ENCODE measurements around the gene ADAM22.

DNA sequence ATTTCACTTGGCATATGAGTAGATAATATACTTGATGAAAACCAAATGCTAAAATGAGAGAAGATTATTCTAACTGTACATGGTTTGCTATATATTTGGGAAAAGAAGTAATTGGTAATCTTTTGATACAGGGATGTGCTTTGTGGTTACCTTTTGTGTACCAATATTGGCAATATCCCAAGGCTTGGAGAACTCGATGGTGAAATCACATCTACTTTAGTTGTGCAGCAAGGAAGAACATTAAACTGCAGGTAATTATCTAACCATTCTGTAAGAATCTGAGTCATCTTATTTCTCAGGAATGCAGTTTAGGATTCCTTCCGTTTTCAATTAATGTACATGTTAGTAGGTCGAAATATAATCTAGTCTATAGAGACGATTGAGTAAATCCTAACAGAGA lies 221.7 kb downstream of the ADAM22 start:
- no peak for TF ChIP-seq POLR2AphosphoS5 (IDR thresholded peaks at IDR 0.05)
- TF ChIP-seq, protein P1, sequence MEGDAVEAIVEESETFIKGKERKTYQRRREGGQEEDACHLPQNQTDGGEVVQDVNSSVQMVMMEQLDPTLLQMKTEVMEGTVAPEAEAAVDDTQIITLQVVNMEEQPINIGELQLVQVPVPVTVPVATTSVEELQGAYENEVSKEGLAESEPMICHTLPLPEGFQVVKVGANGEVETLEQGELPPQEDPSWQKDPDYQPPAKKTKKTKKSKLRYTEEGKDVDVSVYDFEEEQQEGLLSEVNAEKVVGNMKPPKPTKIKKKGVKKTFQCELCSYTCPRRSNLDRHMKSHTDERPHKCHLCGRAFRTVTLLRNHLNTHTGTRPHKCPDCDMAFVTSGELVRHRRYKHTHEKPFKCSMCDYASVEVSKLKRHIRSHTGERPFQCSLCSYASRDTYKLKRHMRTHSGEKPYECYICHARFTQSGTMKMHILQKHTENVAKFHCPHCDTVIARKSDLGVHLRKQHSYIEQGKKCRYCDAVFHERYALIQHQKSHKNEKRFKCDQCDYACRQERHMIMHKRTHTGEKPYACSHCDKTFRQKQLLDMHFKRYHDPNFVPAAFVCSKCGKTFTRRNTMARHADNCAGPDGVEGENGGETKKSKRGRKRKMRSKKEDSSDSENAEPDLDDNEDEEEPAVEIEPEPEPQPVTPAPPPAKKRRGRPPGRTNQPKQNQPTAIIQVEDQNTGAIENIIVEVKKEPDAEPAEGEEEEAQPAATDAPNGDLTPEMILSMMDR (IDR thresholded peaks at IDR 0.05; ENCODE audit: poor library complexity, severe bottlenecking) = no peak
- TF ChIP-seq, protein P2, sequence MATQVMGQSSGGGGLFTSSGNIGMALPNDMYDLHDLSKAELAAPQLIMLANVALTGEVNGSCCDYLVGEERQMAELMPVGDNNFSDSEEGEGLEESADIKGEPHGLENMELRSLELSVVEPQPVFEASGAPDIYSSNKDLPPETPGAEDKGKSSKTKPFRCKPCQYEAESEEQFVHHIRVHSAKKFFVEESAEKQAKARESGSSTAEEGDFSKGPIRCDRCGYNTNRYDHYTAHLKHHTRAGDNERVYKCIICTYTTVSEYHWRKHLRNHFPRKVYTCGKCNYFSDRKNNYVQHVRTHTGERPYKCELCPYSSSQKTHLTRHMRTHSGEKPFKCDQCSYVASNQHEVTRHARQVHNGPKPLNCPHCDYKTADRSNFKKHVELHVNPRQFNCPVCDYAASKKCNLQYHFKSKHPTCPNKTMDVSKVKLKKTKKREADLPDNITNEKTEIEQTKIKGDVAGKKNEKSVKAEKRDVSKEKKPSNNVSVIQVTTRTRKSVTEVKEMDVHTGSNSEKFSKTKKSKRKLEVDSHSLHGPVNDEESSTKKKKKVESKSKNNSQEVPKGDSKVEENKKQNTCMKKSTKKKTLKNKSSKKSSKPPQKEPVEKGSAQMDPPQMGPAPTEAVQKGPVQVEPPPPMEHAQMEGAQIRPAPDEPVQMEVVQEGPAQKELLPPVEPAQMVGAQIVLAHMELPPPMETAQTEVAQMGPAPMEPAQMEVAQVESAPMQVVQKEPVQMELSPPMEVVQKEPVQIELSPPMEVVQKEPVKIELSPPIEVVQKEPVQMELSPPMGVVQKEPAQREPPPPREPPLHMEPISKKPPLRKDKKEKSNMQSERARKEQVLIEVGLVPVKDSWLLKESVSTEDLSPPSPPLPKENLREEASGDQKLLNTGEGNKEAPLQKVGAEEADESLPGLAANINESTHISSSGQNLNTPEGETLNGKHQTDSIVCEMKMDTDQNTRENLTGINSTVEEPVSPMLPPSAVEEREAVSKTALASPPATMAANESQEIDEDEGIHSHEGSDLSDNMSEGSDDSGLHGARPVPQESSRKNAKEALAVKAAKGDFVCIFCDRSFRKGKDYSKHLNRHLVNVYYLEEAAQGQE (IDR thresholded peaks at IDR 0.05; ENCODE audit: borderline replicate concordance) = no peak
